NCI-H2107 treated with DMSO at 0.1 percent for 48 hours (cell line): Measurements from ENCODE around the gene MRPS7.
A peak's percentile ranks its signal among the peaks of the same experiment; 100 is the strongest.
"Not testable (repeated sequence)": the region's sequence is repeated elsewhere in the genome, so short reads cannot be mapped to it uniquely, and the experiment has no call there.

Experiments used
- DNase-seq: peaks from one replicate; lab custom pipeline; 2025; ENCODE audit not compliant: unreplicated experiment; lab: John Stamatoyannopoulos, UW

Gene MRPS7

GRCh38 chr17:75242461-75243042 is 19.1 kb upstream of the MRPS7 start:
- no peak for DNase-seq

GRCh38 chr17:75244133-75244866 is 17.4 kb upstream of the MRPS7 start:
- DNase-seq = no peak

DNA sequence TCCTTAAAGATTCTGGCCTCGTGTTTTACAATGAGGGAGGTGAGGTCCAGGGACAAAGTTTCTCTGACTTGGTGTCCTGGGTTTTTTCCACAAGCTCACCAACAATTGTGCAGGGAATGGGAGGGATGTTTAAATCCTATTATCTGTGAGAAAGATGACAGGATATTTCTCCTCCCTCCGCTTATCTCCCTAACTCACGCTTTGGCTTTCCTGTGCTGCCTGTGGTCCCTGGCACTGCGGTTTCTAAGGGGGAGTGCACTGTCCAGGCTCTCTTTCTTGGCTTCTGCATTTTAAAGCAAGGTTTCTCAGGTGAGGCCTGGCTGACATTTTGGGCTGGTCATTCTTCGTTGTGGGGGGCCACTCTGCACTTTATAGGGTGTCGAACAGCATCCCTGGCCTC is 16.7 kb upstream of the MRPS7 start:
- no peak for DNase-seq

- DNase-seq = no peak
Measured at GRCh38 chr17:75246404-75246803, 15.3 kb upstream of the MRPS7 start.

DNA sequence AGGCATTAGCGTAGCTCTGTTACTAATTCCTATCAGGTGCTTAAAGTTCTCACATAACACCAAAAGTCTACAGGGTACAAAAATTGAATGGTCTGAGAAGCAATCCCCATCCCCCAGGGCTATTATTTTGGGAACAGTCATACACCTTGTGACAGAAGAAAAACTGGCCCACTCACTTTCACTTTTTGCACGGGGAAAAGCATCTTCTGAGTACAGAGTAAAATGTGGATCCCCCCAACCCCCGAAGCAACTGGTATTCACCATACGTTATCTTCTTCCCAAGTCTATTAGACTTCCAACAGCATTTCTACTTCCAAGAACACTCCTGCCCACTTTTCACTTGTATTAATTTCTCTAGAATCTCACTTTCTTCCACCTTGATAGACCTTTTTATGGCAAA is 12.1 kb upstream of the MRPS7 start:
- no peak for DNase-seq

DNA sequence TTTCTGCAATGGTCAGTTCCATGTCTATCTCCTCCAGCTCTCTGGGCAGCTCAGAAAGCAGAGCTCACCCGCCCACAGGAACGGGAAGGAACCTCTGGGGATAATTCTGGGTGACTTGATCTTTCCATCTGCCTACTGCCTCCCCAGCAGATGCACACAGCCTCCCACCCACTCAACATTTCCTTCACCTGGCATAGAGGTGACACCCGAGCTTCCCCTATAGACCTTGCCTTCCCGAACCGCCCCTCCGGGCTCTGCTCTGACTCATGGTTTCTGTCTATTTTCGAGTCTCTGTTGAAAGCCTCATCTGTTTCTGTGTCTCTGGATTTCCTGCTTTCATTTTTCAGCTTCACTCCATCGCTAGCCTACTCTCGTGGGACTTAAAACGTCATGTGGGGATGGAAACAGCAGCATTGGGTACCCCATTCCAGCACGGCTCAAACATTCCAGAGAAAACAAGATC is 11.6 kb upstream of the MRPS7 start:
- peak; percentile 53 for DNase-seq

GRCh38 chr17:75252039-75252816 is 9.5 kb upstream of the MRPS7 start:
- DNase-seq = no peak

- not testable (repeated sequence) for DNase-seq
Measured at GRCh38 chr17:75255954-75256698, 5.6 kb upstream of the MRPS7 start.

DNA sequence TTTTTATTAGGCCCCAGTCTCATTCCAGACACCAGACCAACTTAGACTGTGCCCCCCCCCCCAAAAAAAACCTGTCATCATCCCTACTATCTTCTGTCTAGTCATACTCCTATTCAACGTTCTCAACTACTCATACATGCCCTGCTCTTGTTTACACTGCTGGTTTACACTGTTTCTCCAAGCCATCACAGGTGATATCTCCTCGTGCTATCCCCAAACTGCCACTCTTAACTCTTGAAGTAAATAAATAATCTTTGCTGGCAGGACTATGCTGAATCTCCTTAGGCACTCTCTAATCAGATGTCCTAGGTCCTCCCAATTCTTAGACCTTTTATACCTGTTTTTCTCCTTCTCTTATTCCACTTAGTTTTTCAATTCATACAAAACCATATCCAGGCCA is 4.5 kb upstream of the MRPS7 start:
- not testable (repeated sequence) for DNase-seq

DNA sequence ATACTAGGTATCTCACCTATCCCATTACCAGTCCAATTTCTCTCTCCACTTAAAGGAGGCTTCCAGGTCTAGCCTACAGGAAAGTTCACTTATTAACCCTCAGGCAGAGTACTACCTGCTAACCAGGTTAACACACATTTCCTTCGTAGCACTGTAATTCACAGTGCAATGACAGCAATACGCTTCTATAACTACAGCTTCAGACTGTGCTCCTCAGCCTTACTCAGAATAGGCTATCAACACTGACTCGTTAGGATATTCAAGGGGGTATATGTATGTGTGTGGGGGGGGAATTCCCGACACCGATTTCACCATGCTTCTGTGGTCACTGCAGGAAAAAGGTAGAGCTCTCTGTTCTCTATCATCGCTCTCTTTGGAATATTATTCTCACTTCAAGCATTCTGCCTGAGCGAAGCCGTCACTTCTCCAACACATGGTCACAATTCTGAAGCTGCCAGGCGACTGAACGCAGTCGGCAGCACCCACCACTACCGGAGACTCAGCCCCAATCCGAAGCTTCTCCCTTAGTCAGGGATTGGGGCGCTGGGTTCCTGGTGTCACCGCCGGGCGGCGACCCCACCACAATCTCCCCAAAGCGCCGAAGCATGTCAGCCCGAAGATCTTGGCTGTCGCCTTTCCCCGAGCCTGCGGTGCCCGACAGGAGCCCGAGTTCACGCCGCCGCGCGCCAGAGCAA is 891 bp upstream of the MRPS7 start:
- DNase-seq = no peak

- DNase-seq = no peak
Measured at GRCh38 chr17:75262112-75262606, 480 bp downstream of the MRPS7 start.

DNA sequence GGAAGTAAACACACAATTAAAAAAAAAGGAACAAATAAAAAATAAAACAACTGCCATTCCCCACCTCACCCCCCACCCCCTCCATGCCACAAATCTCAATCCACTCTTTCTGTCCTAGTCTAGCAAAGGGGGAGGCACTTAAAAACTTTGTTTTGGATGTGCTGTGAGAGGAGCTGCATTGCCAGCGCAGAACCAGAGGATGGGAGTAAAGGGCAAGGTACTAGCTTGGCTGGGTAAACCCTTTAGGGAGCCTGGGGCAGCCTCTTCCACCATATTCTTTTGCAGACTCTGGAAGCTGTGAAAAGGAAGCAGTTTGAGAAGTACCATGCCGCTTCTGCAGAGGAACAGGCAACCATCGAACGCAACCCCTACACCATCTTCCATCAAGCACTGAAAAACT is 1.4 kb downstream of the MRPS7 start:
- no peak for DNase-seq

DNA sequence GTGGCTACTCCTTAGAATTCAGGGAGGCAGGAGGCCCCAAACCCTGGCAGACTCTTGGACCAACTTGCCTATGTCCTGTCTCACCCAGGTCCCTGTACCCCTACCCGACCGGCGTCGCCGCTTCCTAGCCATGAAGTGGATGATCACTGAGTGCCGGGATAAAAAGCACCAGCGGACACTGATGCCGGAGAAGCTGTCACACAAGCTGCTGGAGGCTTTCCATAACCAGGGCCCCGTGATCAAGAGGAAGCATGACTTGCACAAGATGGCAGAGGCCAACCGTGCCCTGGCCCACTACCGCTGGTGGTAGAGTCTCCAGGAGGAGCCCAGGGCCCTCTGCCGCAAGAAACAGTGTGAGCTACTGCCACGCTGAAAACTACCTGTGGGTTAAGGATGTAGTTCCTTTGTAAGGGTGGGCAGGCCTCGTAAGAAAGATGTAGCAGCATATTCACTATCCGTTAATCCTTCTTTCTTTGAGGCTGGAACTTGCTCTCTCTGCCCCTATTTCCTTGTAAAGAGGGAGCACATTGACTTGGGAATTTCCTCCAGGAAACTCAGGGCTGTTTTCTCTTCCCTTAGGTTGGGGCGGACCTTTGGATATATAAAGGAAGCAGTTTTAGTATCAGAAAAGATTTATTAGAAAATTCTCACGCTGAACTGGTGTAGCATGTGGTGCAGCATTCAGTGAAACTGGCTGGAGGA is 4.1 kb downstream of the MRPS7 start:
- no peak for DNase-seq

- DNase-seq = peak; percentile 73
Measured at GRCh38 chr17:75266316-75267152, 4.9 kb downstream of the MRPS7 start.

- DNase-seq = no peak
Measured at GRCh38 chr17:75267153-75267410, 5.4 kb downstream of the MRPS7 start.

DNA sequence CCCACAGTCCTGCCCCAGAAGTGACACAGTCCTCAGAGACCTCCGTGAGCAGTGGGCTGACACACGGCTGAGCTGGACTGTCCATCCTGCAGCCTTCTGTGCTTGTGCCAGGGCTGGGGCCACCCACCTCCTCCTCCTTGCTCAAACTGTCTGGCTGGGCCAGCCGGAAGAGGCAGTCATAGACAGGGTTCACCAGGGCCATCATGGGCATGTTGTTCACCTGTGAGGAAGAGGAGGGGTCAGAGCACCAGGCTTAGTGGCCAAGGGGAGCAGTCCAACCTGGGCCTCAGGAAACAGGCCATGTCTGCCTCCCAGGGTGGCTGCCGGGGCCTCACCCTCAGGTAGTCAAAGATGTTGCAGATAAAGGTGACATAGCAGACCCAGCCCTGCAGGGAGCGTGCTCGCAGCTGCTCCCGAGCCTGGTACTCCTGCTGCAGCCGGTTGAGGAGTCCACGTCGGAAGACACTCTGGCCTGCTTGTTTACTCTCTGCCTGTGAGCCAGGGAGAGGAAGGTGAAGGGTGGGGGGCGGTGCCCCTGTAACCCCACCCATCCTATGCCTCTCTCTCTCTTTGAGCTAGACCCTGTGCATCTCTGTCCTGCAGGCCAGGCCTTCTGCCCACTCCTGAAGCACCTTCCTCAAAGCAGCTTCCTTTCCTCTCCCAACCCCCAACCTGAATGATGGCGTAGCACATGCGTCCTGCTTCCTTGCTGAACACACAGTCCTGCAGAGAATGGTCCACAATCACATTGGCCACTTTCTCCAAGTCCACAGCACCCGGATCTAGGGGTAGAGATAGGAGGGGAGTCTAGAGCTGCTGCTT is 5.9 kb downstream of the MRPS7 start:
- DNase-seq = peak; percentile 13

DNA sequence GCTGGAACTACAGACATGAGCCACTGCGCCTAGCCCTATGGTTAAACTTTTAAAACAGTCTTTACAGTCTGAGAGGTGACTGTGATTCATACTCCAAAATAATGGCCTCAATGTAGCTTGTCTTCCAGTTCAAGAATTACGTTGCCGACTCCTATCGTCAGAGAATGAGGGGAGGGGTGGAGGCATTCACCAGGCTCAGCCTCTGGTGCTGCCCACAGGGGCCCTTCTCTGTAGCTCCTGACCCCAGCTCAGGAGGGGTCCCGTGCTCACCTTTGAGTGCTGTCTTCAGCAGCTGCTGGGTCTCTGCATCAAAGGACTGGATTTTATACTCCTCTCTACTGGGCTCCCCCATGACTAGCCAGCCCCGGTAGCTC is 8.2 kb downstream of the MRPS7 start:
- DNase-seq = peak; percentile 21

DNA sequence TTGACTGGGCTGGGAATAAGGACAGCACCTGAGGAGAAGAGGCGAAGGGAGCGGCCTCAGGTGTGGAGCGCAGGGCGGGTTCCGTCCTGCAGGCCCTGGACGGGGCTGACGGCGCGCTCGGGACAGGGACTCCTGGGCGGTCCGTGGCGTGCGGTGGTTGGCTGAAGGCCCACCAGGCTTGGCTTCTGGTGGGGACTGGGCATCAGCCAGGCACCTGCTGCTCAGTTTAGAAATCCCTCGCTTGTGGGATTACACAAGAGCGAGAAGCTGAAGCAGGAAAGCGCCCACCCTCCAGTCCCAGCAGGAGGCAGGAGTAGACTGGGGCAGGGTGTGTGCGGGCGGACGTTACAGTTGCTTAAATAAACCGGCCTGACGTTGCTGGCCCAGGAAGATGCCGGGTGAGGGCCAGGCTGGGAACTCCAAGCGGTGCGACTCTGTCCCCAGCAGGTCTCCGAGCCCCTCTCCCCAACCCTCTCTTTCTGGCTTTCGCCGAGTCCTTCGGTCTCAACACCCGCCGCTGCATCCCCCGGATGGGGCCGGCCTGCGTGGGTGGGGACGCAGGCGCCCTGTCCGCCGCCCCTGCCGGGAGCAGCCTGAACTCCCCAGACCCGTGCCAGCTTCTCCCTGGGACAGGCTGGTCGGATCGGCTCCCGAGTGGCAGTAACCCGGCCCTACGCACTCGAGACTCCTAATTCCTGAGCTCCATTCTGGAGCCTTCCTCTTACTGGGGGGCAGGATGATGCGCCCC is 8.7 kb downstream of the MRPS7 start:
- peak; percentile 12 for DNase-seq
